CD4-positive, alpha-beta T cell treated with Interleukin-6 for 4 hours (primary cell): ENCODE measurements around the gene SLC27A2.

Experiments
- DNase-seq: peaks from one replicate; pipeline ENCODE4 v3.0.0-alpha.2; 2020; ENCODE audit warnings: mixed read lengths

Gene SLC27A2

DNA sequence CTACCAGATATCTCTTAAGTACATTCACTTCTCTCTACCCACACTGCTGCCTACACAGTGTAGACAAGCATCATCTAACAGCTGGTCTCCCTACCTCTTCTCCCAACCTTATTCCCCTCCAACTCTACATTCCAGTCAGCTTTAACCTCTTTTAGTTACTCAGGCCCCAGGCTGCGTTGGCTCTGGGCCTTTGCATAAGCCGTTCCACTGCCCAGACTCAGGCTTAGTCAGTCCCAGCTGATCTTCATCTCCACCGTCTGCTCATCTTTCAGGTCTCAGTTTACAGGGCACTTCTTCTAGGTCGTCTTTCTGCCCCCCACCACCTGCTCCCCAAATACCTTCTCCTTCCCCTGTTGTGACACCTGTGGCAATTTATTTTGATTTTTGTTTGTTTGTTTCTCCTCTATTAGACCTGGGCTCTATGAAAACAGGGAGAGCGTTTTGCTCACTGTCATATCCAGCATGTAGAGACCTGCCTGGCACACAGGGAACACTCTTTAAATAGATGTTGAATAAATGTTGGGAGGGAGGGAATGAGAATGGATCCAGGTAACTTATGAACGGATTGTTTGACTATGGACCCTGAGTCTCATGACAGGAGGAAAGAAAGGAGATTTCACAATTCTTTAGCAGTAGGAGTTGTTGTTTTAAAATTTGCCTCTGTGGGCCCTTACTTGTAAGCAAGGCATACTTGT is 11.1 kb downstream of the SLC27A2 start:
- DNase-seq, result no peak

DNA sequence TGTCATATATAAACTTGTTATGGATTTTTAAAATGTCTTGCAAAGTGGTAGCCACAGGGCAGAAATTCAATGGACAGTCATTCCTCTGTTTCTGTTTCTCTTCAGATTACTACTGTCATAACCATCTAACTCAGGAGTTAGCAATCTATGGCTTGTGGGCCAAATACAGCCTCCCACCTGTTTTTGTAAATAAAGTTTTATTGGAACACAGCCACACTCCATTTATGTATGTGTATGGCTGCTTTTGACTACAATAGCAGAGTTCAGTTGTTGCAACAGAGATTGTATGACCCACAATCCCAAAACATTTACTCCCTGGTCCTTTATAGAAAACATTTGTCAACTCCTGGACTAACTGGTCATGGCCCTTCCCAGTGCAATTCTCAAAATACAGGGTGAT is 20.0 kb downstream of the SLC27A2 start:
- DNase-seq, result no peak

DNA sequence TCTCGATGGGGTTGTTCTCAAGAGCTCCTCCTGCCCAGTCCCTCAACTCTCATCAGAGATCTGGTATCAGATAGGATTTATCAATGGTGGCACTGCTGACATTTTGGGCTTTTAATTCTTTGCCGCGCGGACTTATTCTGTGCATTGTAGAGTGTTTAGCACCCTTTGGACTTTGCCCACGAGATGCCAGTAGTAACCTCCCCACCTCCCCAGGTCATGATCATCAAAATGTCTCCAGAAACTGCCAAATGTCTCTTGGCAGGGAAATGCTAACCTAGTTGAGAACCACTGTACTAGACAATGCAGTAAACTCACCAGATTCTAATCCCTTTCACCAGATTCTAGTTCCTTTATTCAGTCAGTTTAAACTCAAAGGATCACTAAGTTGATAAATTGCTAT is 24.0 kb downstream of the SLC27A2 start:
- DNase-seq, result no peak

DNA sequence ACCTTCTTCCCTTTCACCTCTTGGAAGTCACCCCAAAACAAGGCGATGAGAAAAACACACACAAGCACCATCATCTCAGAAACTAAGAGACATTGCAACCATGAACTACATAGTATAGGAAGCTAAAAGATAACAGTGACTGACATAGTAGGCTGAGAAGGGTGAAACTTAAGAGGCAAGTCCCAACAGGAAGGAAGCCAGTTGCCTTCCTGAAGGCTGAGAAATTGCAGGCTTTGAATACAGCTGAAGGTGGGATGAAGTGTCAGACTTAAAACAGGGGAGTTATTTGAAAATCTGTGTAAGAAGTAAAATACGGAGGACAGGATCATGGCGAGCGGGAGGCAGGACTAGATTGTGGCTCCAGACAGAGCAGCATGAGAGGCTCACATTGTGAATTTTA is 27.8 kb downstream of the SLC27A2 start:
- no peak for DNase-seq

DNA sequence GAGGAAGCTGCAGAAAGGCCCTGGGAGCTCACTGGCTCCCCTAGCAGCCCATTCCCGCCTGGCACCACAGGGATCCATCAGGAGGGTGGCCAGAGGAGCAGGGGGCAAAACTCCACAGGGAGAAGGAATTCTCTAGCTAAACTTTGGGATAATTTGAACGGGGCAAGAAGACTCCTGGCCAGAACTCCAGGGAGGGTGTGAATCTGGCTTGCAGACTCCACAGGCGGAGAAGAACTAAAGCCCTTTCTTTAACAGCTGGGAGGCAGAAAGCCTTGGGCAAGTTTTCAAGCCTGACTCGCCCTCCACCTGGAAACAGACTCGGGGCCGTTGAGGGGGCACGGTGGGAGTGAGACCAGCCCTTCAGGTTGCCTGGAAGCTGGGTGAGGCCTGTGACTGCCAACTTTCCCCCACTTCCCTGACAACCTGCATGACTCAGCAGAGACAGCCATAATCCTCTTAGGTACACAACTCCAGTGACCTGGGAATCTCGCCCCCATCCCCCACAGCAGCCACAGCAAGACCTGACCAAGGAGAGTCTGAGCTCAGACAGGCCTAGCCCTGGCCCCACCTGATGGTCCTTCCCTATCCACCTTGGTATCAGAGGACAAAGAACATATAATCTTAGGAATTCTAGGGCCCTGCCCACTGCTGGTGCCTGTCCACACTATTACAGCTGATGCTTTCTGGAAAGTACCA is 28.6 kb downstream of the SLC27A2 start:
- DNase-seq, result no peak

DNA sequence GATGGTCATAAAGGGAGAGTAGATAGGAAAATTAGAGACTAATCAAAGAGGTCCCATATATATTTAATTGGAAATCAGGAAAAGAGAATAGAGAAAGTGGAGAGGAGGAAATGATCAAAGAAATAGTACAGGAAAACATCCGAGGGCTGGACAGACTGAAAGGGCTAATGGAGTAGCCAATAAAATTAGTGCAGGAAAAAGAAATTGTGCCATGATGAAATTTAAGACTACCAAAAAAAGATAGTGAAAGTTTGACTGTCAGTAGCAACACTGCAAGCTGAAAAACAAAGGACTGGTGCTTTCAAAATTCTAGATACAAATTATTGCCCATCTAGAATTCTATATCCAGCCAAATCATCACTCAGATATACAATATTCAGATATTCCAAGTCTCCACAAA is 36.3 kb downstream of the SLC27A2 start:
- DNase-seq, result no peak

DNA sequence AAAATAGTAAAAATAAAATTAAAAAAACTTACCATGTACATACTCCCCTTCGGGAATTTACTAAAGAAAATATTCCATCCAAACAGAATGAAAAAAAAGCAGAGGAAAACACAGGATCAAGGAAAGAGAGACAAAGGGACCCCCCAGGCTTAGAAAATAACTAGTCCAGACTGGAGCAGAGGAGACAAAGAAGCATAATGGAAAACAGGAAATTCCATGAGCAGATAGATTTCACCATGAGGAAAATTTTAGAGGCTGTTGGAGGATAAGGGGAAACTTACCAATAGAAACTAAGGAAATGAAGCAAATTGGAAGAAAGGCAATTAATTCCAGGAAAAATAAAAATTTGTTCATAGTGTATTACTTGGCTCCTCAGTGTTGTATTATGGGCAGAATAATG is 36.7 kb downstream of the SLC27A2 start:
- no peak for DNase-seq

DNA sequence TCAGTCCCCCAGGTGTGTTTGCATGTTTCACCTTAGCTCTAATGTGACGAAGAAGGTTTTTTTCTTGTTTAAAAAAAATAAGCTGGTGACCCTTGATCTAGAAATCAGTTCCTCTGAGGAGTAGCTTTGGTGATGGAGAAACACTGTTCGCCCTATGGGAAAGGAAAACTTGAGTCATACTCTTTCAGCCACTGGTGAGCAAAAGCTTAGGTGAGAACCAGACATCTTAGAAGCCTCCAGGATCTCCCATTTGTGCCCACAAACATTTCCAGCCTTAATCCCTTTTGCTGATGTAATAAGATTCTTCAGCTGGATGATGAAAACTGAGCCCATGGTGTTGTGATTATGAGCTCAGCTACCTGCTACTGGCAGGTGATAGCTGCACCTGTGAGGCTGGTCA is 37.8 kb downstream of the SLC27A2 start:
- DNase-seq, result no peak

DNA sequence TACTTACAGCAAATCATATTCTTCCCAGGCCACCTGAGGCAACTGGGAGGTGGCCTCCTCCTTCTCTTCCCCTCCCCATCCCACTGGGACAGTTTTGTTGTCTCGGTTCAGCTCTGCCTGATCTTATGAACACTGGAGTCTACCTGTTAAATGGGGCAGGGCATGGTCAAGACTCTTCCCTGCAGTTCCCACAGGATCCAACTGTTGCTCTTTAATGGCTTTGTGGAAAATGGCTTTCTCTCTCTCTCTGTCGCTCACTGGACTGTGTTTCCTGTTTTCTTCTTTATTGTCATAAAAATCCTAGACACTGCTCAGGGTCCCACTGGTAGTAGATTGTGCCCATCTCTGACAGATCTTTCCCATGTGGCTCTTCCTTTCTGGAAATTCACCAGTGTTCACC is 40.2 kb downstream of the SLC27A2 start:
- no peak for DNase-seq

DNA sequence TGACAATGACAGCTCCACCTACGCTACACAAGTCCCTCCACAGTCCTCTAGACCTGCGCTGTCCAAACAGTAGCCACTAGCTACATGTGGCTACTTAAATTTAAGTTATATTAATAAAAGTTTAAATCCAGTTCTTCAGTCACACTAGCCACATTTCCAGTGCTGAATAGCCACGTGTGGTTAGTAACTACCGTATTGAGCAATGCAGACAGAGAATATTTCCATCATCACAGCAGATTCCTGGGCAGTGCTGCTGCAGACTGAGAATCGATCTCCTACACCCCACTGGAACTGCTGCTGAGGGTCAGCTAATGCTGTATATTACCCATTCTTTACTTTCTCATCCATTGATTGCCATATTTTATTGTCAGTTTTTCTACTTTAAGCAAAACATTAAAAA is 42.6 kb downstream of the SLC27A2 start:
- DNase-seq, result no peak

DNA sequence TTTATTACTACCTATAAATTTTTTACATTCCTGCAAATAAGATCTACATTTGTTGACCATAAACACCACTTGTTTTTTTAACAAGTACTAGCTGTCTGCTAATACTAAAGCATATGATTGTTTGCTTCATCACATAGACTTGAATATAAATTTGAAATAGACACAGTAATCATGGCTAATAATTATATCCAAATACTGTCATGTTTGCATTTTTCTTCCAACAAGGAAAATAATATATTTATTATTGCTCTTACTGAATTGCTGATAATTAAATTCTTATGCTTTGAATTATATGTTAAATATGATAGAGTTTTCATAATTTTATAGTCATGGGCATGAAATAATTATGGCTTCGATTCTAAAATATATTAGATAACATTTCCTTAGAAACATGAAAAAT is 43.1 kb downstream of the SLC27A2 start:
- no peak for DNase-seq

DNA sequence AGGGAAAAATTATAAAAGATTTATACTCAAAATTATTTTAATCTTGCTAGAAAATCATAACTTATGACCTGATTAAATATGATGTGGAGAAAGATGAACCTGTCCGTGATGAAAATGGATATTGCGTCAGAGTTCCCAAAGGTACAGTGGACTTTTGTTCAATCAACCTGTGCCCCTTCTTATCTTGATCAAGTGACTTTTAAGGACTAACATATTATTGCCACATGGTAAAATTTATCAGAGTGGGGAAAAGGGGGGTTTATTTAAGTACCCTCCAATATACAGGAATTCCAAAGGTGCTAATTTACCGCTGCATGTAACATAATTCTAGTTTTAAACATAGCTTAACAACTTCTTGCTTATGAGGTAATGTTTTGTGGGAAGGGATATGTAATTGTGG is 43.9 kb downstream of the SLC27A2 start:
- no peak for DNase-seq

DNA sequence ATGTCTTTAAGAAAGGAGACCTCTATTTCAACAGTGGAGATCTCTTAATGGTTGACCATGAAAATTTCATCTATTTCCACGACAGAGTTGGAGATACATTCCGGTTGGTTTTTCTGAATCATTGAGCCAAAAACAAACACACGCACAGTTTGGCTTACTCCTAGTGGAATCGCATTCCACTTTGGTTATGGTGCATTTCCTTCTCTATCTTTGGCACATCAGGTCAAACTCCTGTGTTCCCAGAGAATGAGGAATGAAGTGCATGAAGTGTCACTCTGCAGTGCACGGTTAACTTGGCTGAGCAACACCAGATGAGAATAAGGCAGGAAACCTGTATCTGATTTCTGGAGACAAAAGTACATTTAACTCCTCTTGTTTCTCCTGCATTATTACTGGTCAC is 45.1 kb downstream of the SLC27A2 start:
- DNase-seq, result no peak

DNA sequence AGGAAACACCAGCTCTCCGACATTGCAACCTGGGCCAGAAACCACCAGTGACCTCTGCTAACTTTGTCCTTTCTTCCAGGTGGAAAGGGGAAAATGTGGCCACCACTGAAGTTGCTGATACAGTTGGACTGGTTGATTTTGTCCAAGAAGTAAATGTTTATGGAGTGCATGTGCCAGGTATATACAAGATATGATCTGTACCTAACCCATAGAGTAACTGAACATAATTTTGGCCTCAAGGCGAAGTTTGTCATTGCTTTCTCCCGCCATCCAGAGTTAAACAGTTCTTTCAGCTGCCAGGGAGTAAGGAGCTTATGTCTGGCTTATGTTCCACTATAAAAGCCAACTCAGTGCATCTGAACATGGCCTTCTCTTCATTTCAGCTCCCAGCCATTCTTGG is 46.9 kb downstream of the SLC27A2 start:
- DNase-seq, result no peak

DNA sequence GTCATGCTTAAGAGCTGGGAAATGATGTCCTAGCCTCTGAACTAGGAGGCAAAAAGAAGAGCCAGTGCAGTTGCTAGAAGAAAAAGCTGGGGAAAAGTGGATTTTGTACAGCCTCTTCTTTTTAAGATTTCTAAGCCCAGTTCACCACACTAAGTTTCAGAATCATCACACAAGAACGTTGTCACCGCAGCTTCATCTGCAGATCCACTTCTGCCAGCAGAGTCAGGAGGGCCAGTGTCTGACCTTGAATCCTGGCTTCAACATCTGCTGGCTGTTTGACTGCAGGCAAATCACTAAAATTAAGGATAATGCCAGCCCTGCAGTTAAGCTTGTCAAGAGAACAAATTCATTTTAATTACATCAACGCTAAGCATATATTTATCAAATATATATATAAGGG is 47.3 kb downstream of the SLC27A2 start:
- DNase-seq, result no peak

DNA sequence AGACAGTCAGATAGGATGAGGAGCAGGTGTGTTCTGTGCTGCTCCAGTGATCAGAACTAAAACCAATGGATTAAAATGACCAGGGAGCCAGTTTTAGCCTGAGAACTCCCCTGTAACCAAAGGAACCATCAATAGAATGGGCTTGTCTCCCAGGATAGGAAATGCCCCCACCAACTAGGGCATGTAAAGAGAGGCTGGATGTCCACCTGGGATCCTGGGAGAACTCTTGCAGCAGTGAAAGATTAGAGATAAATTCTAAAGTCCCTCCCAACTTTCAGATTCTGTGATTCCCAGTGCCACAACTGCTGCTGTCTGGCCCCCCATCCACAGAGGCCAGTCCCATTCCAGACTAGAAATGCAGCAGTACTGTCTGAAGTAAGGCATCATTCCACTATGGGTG is 49.8 kb downstream of the SLC27A2 start:
- no peak for DNase-seq

DNA sequence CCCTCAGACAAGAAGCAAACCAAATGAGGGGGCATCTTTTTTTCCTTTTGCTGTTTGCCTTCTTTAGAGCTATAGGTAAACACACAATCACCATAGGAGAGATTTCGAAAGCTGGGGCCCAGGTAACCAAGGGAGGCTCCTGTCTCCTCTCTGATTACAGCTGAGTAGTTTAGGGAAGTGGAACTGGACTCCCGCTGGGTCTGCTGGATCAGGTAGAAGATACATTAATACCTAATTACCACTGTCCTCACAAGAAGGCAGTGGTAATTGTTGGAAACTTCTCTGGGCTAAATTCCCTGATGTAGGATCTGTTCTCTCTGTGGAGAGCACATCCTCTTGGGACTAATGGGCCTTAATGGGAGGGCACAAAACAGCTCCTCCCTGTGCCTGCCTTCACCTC is 50.8 kb downstream of the SLC27A2 start:
- DNase-seq, result no peak

DNA sequence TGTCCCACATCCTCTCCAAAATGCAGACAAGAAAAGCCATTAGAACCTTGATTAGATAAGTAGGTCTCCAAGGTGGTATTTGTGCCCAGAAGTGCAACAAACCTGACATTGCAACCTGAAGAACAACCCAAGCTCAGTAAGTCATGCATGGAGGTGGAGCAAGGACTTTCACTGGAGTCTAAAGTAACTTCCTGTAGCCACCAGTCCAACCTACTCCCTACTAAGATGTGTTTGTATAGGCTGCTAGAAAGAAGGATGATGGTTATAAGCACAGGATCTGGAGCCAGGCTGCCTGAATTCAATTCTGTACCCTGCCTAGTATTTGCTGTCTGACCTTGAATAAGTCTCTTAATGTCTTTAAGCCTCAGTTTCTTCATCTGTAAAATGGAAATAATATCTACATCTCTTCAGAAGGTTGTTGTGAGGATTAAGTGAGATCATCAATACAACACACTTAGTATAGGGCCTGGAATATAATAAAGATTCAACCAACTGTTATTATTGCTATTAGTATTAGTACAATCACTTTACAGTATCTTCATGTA is 51.3 kb downstream of the SLC27A2 start:
- no peak for DNase-seq

DNA sequence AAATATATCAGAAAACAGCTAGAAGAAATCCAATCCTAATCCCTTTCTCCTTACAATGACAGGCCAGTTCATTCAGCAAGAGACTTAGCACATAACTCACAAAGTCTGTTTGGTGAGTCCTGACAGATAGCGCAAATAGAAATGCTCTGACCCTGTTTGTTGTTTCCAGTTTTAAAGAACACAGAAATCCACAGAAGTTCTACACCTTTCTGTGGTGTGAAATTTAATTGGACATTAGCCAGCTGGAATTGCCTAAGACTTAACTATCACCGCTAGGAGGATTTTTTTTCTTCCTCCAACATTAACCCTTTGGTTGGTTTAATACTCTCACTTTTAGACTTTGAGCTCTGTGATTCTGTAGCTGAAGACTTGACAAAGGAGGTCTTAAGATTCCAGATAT is 52.8 kb downstream of the SLC27A2 start:
- DNase-seq, result no peak

DNA sequence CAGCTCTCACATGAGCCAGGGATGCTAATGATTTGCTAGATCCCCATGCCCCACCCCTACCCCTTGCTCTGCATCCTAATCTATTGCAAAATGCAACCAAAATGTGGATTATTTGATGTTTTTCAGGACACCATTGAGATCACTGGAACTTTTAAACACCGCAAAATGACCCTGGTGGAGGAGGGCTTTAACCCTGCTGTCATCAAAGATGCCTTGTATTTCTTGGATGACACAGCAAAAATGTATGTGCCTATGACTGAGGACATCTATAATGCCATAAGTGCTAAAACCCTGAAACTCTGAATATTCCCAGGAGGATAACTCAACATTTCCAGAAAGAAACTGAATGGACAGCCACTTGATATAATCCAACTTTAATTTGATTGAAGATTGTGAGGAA is 53.8 kb downstream of the SLC27A2 start:
- no peak for DNase-seq

DNA sequence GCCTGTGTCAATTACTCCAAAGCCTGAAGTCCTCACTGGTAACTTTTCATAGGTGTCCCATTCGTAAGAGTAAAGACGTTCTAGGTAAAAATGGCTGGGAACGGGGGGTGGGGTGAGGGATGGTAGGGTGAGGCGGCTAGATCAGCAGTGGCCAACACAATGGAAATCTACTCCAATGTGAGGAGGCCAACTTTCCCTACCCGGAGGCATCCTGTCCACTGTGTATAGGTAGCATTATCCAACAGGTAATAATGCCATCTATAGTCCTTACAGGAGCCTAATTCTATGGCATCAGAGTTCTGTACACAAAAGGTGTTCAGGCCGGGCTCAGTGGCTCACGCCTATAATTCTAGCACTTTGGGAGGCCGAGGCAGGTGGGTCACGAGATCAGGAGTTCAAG is 54.4 kb downstream of the SLC27A2 start:
- DNase-seq, result no peak

DNA sequence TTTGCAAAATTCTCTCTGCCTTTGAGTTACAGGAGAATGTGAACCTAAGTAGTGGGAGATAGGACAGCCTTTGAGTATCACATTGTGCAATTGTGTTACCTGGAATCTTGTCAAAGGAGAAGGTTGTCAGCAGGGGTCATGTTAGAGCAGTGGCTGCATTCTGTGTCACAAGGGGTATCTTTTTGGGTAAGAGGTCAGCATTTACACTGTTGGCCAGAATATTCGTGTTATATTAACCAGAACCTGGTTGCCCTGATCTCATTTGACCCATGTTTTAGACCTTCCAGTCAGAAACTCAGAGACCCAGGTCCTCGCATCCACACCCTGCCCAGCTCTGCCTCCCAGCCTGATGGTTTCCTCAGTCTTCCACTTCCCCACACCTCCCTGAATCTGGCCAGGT is 56.3 kb downstream of the SLC27A2 start:
- DNase-seq, result no peak

DNA sequence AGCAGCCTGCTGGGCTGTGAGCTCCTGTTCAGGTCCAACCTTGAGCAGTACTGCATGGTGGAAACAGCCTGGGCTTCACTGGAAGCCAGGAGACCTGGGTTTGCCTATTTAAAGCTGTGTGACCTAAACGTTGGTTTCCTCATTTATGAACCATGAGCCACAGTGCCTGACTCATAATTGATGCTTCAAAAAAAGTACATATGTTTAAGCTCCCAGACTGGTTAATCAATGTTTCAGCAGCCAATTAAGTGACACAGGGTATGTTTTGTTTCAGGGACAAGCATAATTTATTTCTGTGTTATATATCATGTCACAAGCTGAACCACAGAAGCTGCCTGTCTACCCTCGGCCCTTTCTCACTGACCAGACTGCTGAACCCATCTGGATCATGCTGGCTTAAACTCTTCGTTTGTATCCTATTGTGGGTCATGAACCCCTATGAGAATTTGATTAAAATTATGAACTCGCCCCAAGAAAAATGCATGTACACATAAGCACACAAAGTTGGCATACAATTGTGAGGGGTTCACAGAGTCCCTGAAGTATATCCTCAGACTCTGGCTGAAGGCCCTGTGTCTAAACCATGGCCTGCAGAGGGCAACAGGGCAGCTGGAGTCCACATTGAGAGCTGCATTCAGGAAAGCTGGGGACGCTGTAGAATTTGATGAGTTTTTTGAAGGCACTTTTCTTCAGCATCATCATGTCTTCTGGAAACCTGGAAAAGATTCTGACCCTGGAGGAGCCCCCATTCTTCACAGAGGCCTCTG is 59.9 kb downstream of the SLC27A2 start:
- no peak for DNase-seq

DNA sequence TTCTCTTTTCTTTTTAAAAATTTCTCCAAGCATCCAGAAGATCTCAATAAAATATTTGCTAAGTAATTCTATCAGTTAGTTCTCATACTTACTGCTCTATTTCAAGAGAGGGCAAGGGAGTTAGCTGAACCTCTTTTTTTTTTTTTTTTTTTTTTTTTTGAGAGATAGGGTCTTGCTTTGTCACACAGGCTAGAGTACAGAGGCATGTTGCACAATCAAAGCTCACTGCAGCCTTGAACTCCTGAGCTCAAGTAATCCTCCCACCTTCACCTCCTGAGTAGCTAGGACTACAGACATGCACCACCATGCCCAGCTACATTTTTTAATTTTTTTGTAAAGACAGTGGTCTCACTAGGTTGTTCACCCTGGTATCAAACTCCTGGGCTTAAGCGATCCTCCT is 62.2 kb downstream of the SLC27A2 start:
- DNase-seq, result no peak
